Ishikawa (cell line): ENCODE results near the gene CMTM8.

ENCODE experiments used
- CEBPB ChIP-seq: IDR thresholded peaks from 2 replicates; pipeline ENCODE4 v1.6.1; 2012
- CREB1 ChIP-seq: IDR thresholded peaks from 2 replicates; pipeline ENCODE4 v1.6.1; 2012; ENCODE audit warnings: low read depth
- EGR1 ChIP-seq: IDR thresholded peaks from 2 replicates; pipeline ENCODE4 v1.6.1; 2012
- EP300 ChIP-seq: IDR thresholded peaks from 2 replicates; pipeline ENCODE4 v1.6.1; 2012; ENCODE audit warnings: borderline replicate concordance
- FOXM1 ChIP-seq: IDR thresholded peaks from 2 replicates; pipeline ENCODE4 v1.6.1; 2012; ENCODE audit warnings: low read depth, borderline replicate concordance
- TAF1 ChIP-seq: IDR thresholded peaks from 2 replicates; pipeline ENCODE4 v1.6.1; 2012; ENCODE audit warnings: low read depth, mild to moderate bottlenecking
- TCF12 ChIP-seq: IDR thresholded peaks from 2 replicates; pipeline ENCODE4 v1.6.1; 2012; ENCODE audit warnings: low read depth
- TEAD4 ChIP-seq: IDR thresholded peaks from 2 replicates; pipeline ENCODE4 v1.6.1; 2012
- YY1 ChIP-seq: IDR thresholded peaks from 2 replicates; pipeline ENCODE4 v1.6.1; 2012; ENCODE audit warnings: low read depth
- ZBTB7A ChIP-seq: IDR thresholded peaks from 2 replicates; pipeline ENCODE4 v1.6.1; 2012; ENCODE audit warnings: low read depth
- TF ChIP-seq, protein P1 (sequence below): IDR thresholded peaks from 2 replicates; pipeline ENCODE4 v1.6.1; 2012; ENCODE audit warnings: low read depth, mild to moderate bottlenecking
- TF ChIP-seq, protein P2 (sequence below): IDR thresholded peaks from 2 replicates; pipeline ENCODE4 v1.6.1; 2012

DNA sequence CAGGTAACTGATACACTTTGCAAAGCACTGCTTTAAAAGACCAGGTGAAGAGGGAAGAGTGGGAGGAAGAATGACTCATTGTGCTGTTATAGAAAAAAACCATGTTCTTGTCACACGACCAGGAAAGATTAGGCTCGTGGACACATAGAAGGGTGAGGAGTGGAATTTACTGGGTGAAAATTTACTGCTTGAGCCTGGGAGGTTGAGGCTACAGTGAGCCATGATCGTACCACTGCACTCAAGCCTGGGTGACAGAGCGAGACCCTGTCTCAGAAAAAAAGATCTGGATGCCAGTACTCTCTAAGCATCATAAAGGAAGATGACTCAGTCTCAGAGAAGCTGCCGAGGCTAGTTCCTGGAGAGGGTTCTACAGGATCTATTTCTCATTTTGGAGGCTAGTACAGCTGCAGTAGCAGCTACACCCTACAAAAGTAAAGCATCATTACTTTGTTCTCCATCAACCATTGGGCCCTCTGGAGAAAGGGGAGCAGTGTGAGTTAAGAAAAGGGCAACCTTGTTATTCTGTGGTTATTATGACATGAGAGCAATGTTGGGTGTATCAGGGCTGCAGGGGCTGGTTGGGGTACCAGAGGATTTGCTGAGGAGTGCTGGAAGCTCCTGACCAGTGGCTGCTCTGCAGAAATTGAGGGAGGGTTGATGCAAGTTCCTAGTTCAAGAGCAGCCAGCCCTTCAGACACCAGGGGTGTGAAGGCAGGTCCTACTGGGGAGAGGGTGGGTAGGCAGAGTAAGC lies 75.4 kb downstream of the CMTM8 start:
- TF ChIP-seq EGR1: no peak
- TF ChIP-seq, protein P1, sequence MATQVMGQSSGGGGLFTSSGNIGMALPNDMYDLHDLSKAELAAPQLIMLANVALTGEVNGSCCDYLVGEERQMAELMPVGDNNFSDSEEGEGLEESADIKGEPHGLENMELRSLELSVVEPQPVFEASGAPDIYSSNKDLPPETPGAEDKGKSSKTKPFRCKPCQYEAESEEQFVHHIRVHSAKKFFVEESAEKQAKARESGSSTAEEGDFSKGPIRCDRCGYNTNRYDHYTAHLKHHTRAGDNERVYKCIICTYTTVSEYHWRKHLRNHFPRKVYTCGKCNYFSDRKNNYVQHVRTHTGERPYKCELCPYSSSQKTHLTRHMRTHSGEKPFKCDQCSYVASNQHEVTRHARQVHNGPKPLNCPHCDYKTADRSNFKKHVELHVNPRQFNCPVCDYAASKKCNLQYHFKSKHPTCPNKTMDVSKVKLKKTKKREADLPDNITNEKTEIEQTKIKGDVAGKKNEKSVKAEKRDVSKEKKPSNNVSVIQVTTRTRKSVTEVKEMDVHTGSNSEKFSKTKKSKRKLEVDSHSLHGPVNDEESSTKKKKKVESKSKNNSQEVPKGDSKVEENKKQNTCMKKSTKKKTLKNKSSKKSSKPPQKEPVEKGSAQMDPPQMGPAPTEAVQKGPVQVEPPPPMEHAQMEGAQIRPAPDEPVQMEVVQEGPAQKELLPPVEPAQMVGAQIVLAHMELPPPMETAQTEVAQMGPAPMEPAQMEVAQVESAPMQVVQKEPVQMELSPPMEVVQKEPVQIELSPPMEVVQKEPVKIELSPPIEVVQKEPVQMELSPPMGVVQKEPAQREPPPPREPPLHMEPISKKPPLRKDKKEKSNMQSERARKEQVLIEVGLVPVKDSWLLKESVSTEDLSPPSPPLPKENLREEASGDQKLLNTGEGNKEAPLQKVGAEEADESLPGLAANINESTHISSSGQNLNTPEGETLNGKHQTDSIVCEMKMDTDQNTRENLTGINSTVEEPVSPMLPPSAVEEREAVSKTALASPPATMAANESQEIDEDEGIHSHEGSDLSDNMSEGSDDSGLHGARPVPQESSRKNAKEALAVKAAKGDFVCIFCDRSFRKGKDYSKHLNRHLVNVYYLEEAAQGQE: no peak
- TF ChIP-seq TEAD4: no peak
- TF ChIP-seq EP300: no peak
- TF ChIP-seq, protein P2, sequence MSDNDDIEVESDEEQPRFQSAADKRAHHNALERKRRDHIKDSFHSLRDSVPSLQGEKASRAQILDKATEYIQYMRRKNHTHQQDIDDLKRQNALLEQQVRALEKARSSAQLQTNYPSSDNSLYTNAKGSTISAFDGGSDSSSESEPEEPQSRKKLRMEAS: no peak
- TF ChIP-seq CREB1: no peak
- TF ChIP-seq CEBPB: no peak
- TF ChIP-seq FOXM1: no peak
- no peak for TF ChIP-seq ZBTB7A
- no peak for TF ChIP-seq TAF1
- no peak for TF ChIP-seq TCF12
- no peak for TF ChIP-seq YY1
